ENCODE data around the gene SLF2. TPM values are rescaled to one million over a fixed set of nuclear protein-coding genes. Genes with fewer than 3 reads are reported as not detected.

The SLF2 gene
- total RNA-seq, 1 donor from 2014 or later: 16.4 TPM

DNA sequence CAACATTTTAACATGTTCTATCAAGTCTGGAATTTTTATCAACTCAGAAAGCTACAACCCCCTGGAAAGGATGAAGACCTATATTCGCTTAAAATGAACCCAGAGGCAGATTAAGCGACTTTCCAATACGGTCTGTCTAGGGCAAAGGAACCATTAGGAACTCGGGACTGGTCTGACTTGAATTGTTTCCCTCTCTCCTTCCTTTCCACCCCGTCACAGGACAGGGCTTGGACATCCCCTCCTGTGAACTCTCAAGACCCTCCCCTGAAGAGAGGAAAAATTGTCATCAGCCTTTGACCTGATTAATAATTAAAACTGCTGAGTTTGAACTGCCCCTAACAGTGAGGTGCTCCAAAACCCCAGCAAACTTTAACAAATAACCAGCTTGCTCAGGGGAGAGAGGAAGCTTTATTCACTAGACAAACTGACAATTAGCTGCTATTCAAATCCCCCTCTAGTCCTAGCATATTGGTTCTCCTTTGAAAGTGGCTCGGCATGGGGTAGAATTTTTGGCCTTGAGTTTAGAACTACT, 22.6 kb upstream of the SLF2 start:
- no peaks in the 10 kb centered on the region for H3K36me3 ChIP-seq
- DNase-seq: no peak
- peak overlapping the region; percentile 58 for H3K27ac ChIP-seq (replicated peaks)
- H3K27me3 ChIP-seq (ENCODE audit: low read depth): peaks cover 68% of the 10 kb centered on the region
- H3K9me3 ChIP-seq (replicated peaks): no peaks in the 10 kb centered on the region
- TF ChIP-seq, protein P1, sequence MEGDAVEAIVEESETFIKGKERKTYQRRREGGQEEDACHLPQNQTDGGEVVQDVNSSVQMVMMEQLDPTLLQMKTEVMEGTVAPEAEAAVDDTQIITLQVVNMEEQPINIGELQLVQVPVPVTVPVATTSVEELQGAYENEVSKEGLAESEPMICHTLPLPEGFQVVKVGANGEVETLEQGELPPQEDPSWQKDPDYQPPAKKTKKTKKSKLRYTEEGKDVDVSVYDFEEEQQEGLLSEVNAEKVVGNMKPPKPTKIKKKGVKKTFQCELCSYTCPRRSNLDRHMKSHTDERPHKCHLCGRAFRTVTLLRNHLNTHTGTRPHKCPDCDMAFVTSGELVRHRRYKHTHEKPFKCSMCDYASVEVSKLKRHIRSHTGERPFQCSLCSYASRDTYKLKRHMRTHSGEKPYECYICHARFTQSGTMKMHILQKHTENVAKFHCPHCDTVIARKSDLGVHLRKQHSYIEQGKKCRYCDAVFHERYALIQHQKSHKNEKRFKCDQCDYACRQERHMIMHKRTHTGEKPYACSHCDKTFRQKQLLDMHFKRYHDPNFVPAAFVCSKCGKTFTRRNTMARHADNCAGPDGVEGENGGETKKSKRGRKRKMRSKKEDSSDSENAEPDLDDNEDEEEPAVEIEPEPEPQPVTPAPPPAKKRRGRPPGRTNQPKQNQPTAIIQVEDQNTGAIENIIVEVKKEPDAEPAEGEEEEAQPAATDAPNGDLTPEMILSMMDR (IDR thresholded peaks at IDR 0.05; ENCODE audit: borderline replicate concordance): no peak
- intact Hi-C loops (cut with micrococcal nuclease): no loop called here
- peaks cover 9% of the 10 kb centered on the region for H3K4me1 ChIP-seq
- H3K4me3 ChIP-seq: no peak overlapping the region

GRCh38 chr10:100890673-100891317, 22.0 kb upstream of the SLF2 start:
- Histone ChIP-seq H3K4me3 (no peak overlapping the region), H3K27me3 (ENCODE audit: low read depth) (peaks cover 74% of the 10 kb centered on the region), H3K9me3 (replicated peaks) (no peaks in the 10 kb centered on the region), H3K36me3 (no peaks in the 10 kb centered on the region), H3K4me1 (peaks cover 9% of the 10 kb centered on the region), H3K27ac (replicated peaks) (peak overlapping the region; percentile 58)
- TF ChIP-seq, protein P1 (IDR thresholded peaks at IDR 0.05; ENCODE audit: borderline replicate concordance): no peak
- no peak for DNase-seq
- intact Hi-C loops (cut with micrococcal nuclease): no loop called here

DNA sequence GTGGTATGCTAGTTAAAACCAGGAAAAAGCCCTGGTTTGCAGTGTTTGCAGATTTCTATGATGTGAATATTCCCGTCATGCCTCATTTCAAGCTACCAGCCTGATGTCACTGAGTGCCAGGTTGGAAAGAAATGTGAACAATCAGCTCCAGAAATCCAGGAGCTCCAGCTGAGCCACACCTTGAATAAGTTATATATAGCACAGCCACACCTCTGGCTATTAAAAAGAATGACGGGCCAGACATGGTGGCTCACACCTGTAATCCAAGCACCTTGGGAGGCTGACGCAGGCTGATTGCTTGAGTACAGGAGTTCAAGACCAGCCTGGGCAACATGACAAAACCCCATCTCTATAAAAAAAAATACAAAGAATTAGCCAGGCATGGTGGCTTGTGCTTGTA, 18.7 kb upstream of the SLF2 start:
- H3K4me1 ChIP-seq: no peaks in the 10 kb centered on the region
- no peak for DNase-seq
- TF ChIP-seq, protein P1 (IDR thresholded peaks at IDR 0.05; ENCODE audit: borderline replicate concordance): no peak
- intact Hi-C loops (cut with micrococcal nuclease): no loop called here
- H3K4me3 ChIP-seq: no peak overlapping the region
- H3K27me3 ChIP-seq (ENCODE audit: low read depth): peaks cover 75% of the 10 kb centered on the region
- no peak overlapping the region for H3K27ac ChIP-seq (replicated peaks)
- H3K36me3 ChIP-seq: no peaks in the 10 kb centered on the region
- H3K9me3 ChIP-seq (replicated peaks): no peaks in the 10 kb centered on the region

DNA sequence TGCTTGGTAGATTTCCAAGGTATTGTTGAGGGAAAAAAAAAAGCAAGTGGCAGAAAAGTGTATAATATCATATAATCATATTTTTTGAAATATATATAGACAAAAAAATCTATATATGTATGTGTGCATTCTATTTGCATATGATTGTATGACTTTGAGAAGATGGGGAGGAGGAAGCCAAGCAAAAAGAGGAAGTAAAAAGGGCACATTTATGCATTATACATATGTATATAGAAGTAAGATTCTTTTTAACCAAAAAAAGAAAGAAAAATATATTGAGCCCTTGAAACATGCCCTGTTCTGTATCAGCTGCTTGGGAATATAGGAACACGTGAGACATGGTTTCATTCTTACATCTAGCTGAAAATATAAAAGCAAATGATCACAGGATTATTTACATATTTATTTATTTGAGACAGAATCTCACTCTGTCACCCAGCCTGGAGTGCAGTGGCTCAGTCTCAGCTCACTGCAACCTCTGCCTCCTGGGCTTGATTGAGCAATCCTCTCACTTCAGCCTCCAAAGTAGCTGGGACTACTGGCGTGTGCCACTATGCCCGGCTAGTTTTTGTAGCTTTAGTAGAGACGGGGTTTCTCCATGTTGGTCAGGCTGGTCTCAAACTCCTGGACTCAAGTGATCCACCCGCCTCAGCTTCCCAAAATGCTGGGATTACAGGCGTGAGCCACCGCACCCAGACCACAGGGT, 18.0 kb upstream of the SLF2 start:
- H3K4me1 ChIP-seq: no peaks in the 10 kb centered on the region
- no peaks in the 10 kb centered on the region for H3K36me3 ChIP-seq
- H3K27ac ChIP-seq (replicated peaks): no peak overlapping the region
- TF ChIP-seq, protein P1 (IDR thresholded peaks at IDR 0.05; ENCODE audit: borderline replicate concordance): no peak
- DNase-seq: no peak
- H3K27me3 ChIP-seq (ENCODE audit: low read depth): peaks cover 75% of the 10 kb centered on the region
- no peak overlapping the region for H3K4me3 ChIP-seq
- intact Hi-C loops (cut with micrococcal nuclease): no loop called here
- no peaks in the 10 kb centered on the region for H3K9me3 ChIP-seq (replicated peaks)

- H3K4me3 ChIP-seq: no peak overlapping the region
- TF ChIP-seq, protein P1 (IDR thresholded peaks at IDR 0.05; ENCODE audit: borderline replicate concordance): no peak
- H3K27ac ChIP-seq (replicated peaks): no peak overlapping the region
- no peaks in the 10 kb centered on the region for H3K4me1 ChIP-seq
- H3K36me3 ChIP-seq: no peaks in the 10 kb centered on the region
- DNase-seq: no peak
- intact Hi-C loops (cut with micrococcal nuclease): no loop called here
- peaks cover 75% of the 10 kb centered on the region for H3K27me3 ChIP-seq (ENCODE audit: low read depth)
- H3K9me3 ChIP-seq (replicated peaks): no peaks in the 10 kb centered on the region
These were observed 17.4 kb upstream of the SLF2 start for GRCh38 chr10:100895346-100895745.

Data from left ventricle myocardium inferior (tissue), 1 donor.